Measurements from ENCODE around the gene OR10A4.

Gene OR10A4

GRCh38 chr11:6919698-6920097 lies 43.3 kb downstream of the OR10A4 start:
- TF ChIP-seq, protein P1, sequence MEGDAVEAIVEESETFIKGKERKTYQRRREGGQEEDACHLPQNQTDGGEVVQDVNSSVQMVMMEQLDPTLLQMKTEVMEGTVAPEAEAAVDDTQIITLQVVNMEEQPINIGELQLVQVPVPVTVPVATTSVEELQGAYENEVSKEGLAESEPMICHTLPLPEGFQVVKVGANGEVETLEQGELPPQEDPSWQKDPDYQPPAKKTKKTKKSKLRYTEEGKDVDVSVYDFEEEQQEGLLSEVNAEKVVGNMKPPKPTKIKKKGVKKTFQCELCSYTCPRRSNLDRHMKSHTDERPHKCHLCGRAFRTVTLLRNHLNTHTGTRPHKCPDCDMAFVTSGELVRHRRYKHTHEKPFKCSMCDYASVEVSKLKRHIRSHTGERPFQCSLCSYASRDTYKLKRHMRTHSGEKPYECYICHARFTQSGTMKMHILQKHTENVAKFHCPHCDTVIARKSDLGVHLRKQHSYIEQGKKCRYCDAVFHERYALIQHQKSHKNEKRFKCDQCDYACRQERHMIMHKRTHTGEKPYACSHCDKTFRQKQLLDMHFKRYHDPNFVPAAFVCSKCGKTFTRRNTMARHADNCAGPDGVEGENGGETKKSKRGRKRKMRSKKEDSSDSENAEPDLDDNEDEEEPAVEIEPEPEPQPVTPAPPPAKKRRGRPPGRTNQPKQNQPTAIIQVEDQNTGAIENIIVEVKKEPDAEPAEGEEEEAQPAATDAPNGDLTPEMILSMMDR (IDR thresholded peaks at IDR 0.05): no peak
- DNase-seq (ENCODE audit: low spot score): no peak
- Histone ChIP-seq H3K27ac (no peak overlapping the region), H3K4me3 (no peak overlapping the region)

DNA sequence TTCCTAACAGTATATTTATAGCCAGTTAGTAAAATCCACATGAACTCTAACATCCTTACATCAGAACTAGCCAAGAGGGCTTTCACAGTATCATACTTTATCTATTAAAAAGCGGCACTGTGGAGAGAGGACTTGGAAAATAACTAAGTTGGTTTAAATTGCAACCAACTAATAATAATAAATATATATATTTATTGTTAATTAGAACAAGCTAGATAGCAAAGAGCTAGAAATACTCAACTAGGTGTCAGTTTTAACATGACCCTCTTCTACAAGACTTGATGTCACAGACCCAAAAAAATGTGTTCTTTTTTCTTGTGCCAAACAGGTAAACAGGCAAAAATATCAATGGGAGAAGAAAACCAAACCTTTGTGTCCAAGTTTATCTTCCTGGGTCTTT lies 44.3 kb downstream of the OR10A4 start, which contains the start of gene OR2D3:
Gene OR2D3 (plus strand): TSS at position 301 of the 400 bp plus-strand sequence. CDS start 0 bp downstream, at position 301.
- TF ChIP-seq, protein P1 (IDR thresholded peaks at IDR 0.05): no peak
- no peak for DNase-seq (ENCODE audit: low spot score)
- H3K4me3 ChIP-seq: no peak within 1 kb of the TSS

DNA sequence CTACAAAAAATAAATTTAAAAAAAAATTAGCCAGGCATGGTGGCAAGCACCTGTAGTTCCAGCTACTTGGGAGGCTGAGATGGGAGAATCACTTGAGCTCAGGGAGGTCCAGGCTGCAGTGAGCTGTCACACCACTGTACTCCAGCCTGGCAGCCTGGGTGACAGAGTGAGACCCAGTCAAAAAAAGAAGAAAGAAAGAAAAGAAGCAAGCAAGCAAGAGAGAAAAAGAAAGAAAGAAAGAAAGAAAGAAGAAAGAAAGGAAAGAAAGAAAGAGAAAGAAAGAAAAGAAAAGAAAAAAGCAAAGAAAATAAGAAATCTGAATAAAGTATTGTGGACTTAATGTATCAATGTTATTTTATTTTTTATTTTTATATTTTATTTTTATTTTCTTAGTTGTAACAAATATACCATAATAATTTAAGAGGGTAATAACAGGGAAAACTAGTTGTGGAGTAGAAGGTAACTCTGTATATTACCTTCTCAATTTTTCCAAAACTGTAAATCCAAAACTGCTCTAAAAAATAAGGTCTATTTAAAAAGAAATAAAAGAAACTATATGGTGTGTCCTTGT lies 48.7 kb downstream of the OR10A4 start:
- H3K27ac ChIP-seq: no peak overlapping the region
- H3K4me3 ChIP-seq: no peak overlapping the region
- TF ChIP-seq, protein P1 (IDR thresholded peaks at IDR 0.05): no peak
- DNase-seq (ENCODE audit: low spot score): no peak

More for the DNA sequence above, 44.3 kb downstream of the OR10A4 start, which contains the start of gene OR2D3:
- no peak within 1 kb of the TSS for H3K27ac ChIP-seq

GRCh38 chr11:6925636-6926207 lies 49.3 kb downstream of the OR10A4 start:
- H3K4me3 ChIP-seq: peak overlapping the region; percentile 76
- no peak for DNase-seq (ENCODE audit: low spot score)
- TF ChIP-seq, protein P1 (IDR thresholded peaks at IDR 0.05): no peak
- peak overlapping the region in 1 of 2 donors; percentile 74 for H3K27ac ChIP-seq

DNA sequence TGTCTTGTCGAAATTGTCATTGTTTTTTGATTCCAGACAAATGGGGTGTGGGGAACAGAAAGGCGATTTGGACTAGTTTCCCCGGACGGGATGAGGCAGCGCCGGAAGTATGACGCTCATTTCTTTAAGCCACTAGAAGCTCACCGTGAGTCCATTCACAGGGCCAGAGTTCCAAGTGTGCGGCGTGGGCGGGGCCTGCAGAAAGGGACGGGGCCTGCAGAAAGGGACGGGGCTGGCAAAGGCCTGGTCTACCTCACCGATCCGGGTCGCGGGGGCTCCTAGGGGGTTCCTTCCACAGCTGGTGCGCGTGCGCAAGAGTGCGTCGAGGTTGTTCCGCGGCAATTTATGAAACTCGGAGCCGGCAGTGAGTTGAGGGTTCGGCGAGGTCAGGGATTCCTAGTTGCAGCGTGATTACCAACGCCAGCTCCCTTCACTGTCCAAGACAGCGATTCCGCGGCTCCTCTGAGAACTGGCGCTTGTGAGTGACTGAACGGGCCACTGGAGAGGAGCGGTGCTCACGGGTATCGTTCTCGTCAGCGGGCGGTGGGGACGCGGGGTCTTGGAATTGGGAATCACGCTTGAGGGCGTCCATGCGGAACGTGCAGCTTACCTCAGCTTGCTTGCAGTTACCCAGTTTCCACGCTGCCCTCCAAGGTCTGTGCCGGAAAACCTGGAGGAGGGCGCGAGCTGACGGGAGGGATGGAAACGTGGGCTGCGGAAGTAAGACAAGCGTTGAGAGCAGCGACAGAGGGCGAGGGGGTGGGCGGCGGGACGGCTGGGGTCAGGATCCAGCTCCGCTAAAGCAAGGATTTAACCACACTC lies 50.0 kb downstream of the OR10A4 start, which contains the start of gene ZNF215:
Gene ZNF215 (plus strand): TSS at position 219 of the 822 bp plus-strand sequence. CDS start 5,847 bp downstream, outside the sequence.
- Histone ChIP-seq H3K27ac (peak within 1 kb of the TSS; percentile 49 to 74), H3K4me3 (peak within 1 kb of the TSS; percentile 76)
- TF ChIP-seq, protein P1 (IDR thresholded peaks at IDR 0.05): no peak
- peak; percentile 90 for DNase-seq (ENCODE audit: low spot score)

DNA sequence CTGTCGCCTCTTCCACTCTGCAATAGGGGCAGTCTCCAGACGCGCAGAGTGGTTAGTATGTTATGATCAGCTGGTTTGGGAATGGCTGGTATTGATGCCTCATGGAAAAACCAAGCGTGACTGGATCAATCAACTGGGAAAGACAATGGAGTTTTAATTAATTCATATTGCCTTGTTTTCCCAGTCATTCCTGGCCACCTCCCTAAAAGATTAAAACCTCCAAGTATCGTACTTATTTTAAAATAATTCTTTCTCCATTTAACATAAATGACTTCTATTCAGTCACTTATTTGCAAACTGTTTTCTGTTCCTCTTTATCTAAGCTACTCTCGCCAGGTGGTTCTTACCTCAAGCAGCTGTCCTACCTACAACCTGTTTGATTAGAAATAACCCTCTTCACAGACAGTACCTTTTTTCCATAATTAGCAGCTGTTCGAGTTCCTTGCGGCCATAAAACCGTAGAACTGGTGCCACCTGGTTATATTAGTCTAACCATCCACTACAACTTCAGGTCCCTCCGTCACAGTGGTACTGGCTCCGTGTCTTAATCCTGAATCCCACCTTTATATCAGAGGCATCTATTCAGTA lies 50.7 kb downstream of the OR10A4 start:
- peak overlapping the region; percentile 76 for H3K4me3 ChIP-seq
- DNase-seq (ENCODE audit: low spot score): no peak

More for the DNA sequence above, 50.7 kb downstream of the OR10A4 start:
- TF ChIP-seq, protein P1 (IDR thresholded peaks at IDR 0.05): no peak
- H3K27ac ChIP-seq: peak overlapping the region in 1 of 2 donors; percentile 49
